Neural progenitor cell (in vitro differentiated cells): ENCODE results near the gene HEMK1. TPM values are rescaled to one million over a fixed set of nuclear protein-coding genes. Genes with fewer than 3 reads are reported as not detected.

Experiments used
- DNase-seq: peaks from one replicate; pipeline ENCODE4 v3.0.0-alpha.2; 2016; ENCODE audit warnings: low spot score
- H2AFZ ChIP-seq: fragments of 200-600 bp; sonication (generic); replicated peaks from 2 replicates; pipeline ENCODE4 v1.6.1; 2016; ENCODE audit warnings: antibody characterized with exemption
- H3F3A ChIP-seq: fragments of 200-600 bp; sonication (generic); 2 replicates; pipeline ENCODE4 v1.6.1; 2016; ENCODE audit warnings: antibody characterized with exemption, low read depth
- H3K27ac ChIP-seq: fragments of 200-600 bp; sonication (generic); 2 replicates; pipeline ENCODE4 v1.5.1; 2016; ENCODE audit warnings: mild to moderate bottlenecking
- H3K27me3 ChIP-seq: fragments of 200-600 bp; sonication (generic); 2 replicates; pipeline ENCODE4 v1.6.1; 2016; ENCODE audit warnings: mild to moderate bottlenecking, moderate library complexity
- H3K36me3 ChIP-seq: fragments of 200-600 bp; sonication (generic); 2 replicates; pipeline ENCODE4 v1.5.1; 2016
- H3K4me1 ChIP-seq: fragments of 200-600 bp; sonication (generic); 2 replicates; pipeline ENCODE4 v1.6.1; 2016; ENCODE audit warnings: mixed run types
- H3K4me2 ChIP-seq: fragments of 200-600 bp; sonication (generic); 2 replicates; pipeline ENCODE4 v1.6.1; 2016
- H3K4me3 ChIP-seq: fragments of 200-600 bp; sonication (generic); 2 replicates; pipeline ENCODE4 v1.5.1; 2016
- H3K79me2 ChIP-seq: fragments of 200-600 bp; sonication (generic); 2 replicates; pipeline ENCODE4 v1.6.1; 2016; ENCODE audit warnings: low read depth
- H3K9ac ChIP-seq: fragments of 200-600 bp; sonication (generic); 2 replicates; pipeline ENCODE4 v1.6.1; 2016
- H3K9me3 ChIP-seq: fragments of 200-600 bp; sonication (generic); 2 replicates; pipeline ENCODE4 v1.5.1; 2016; ENCODE audit warnings: low read depth
- H4K20me1 ChIP-seq: fragments of 200-600 bp; sonication (generic); 2 replicates; pipeline ENCODE4 v1.6.1; 2016; ENCODE audit warnings: low read depth
- H3K27ac Mint-ChIP-seq: 3 replicates; pipeline ENCODE4 v1.8.0; 2021; ENCODE audit warnings: mixed read lengths
- H3K27me3 Mint-ChIP-seq: 2 replicates; pipeline ENCODE4 v1.8.0; 2022; ENCODE audit warnings: low read depth, mild to moderate bottlenecking, inconsistent platforms, moderate library complexity, mixed read lengths; ENCODE audit not compliant: insufficient read depth
- H3K36me3 Mint-ChIP-seq: 3 replicates; pipeline ENCODE4 v1.8.0; 2021; ENCODE audit warnings: mixed read lengths
- H3K4me1 Mint-ChIP-seq: 3 replicates; pipeline ENCODE4 v1.8.0; 2021; ENCODE audit warnings: mixed read lengths
- H3K4me3 Mint-ChIP-seq: 3 replicates; pipeline ENCODE4 v1.8.0; 2021; ENCODE audit warnings: mild to moderate bottlenecking, moderate library complexity, mixed read lengths
- H3K9me3 Mint-ChIP-seq: 3 replicates; pipeline ENCODE4 v1.8.0; 2020; ENCODE audit warnings: mixed read lengths
- CTCF ChIP-seq: fragments of 200-600 bp; sonication (generic); IDR thresholded peaks from 2 replicates; pipeline ENCODE4 v1.5.1; 2017; ENCODE audit warnings: antibody characterized with exemption, mild to moderate bottlenecking
- EZH2 ChIP-seq: fragments of 200-600 bp; sonication (generic); IDR thresholded peaks from 2 replicates; pipeline ENCODE4 v1.6.1; 2017; ENCODE audit warnings: antibody characterized with exemption, mild to moderate bottlenecking, moderate library complexity
- EZH2phosphoT487 ChIP-seq: fragments of 200-600 bp; sonication (generic); IDR thresholded peaks from 2 replicates; pipeline ENCODE4 v1.6.1; 2017; ENCODE audit warnings: antibody characterized with exemption
- total RNA-seq: library from RNA; depleted of rRNA; stranded (reverse); fragments of >200 nt; gene quantifications from 2 replicates; pipeline ENCODE4 v1.2.3, GENCODE V29; 2015; ENCODE audit warnings: low replicate concordance

HEMK1 gene
- total RNA-seq, 1 donor from 2014 or later, result 9.3 TPM

- Mint-ChIP-seq H3K9me3 (no peaks in the 10 kb centered on the region), H3K36me3 (peaks cover 3% of the 10 kb centered on the region), H3K4me3 (no peak overlapping the region), H3K4me1 (no peaks in the 10 kb centered on the region), H3K27ac (no peak overlapping the region), H3K27me3 (peaks cover 2% of the 10 kb centered on the region)
- DNase-seq, result no peak
- Histone ChIP-seq H3K27ac (no peak overlapping the region), H3K4me3 (no peak overlapping the region), H3K9me3 (no peaks in the 10 kb centered on the region), H3K4me1 (no peaks in the 10 kb centered on the region), H3K9ac (no peak overlapping the region), H3K27me3 (no peaks in the 10 kb centered on the region), H3K79me2 (no peaks in the 10 kb centered on the region), H4K20me1 (no peaks in the 10 kb centered on the region), H3K36me3 (no peaks in the 10 kb centered on the region), H3K4me2 (no peak overlapping the region), H3F3A (no peaks in the 10 kb centered on the region), H2AFZ (no peak overlapping the region)
- TF ChIP-seq EZH2phosphoT487 (no peak), CTCF (no peak), EZH2 (no peak)
These were observed 8.0 kb downstream of the HEMK1 start for GRCh38 chr3:50577348-50577747.

- Mint-ChIP-seq H3K27me3 (no peaks in the 10 kb centered on the region), H3K9me3 (no peaks in the 10 kb centered on the region), H3K4me1 (no peaks in the 10 kb centered on the region), H3K27ac (no peak overlapping the region), H3K4me3 (no peak overlapping the region), H3K36me3 (peaks cover 3% of the 10 kb centered on the region)
- no peak overlapping the region for H2AFZ ChIP-seq
- no peak for TF ChIP-seq CTCF
- TF ChIP-seq EZH2phosphoT487, result no peak
- TF ChIP-seq EZH2, result no peak
- H4K20me1 ChIP-seq, result no peaks in the 10 kb centered on the region
- H3K79me2 ChIP-seq, result no peaks in the 10 kb centered on the region
- H3K4me2 ChIP-seq, result no peak overlapping the region
- H3K36me3 ChIP-seq, result no peaks in the 10 kb centered on the region
- H3K4me1 ChIP-seq, result no peaks in the 10 kb centered on the region
- H3K9ac ChIP-seq, result no peak overlapping the region
- no peak overlapping the region for H3K4me3 ChIP-seq
- no peaks in the 10 kb centered on the region for H3K27me3 ChIP-seq
- no peaks in the 10 kb centered on the region for H3F3A ChIP-seq
- no peak for DNase-seq
- no peaks in the 10 kb centered on the region for H3K9me3 ChIP-seq
- no peak overlapping the region for H3K27ac ChIP-seq
These were observed 11.5 kb downstream of the HEMK1 start for GRCh38 chr3:50580683-50581458.

- Mint-ChIP-seq H3K27ac (no peak overlapping the region), H3K27me3 (no peaks in the 10 kb centered on the region), H3K36me3 (peaks cover 3% of the 10 kb centered on the region), H3K9me3 (no peaks in the 10 kb centered on the region), H3K4me1 (no peaks in the 10 kb centered on the region), H3K4me3 (no peak overlapping the region)
- H3K9ac ChIP-seq, result no peak overlapping the region
- no peak overlapping the region for H3K4me3 ChIP-seq
- no peaks in the 10 kb centered on the region for H3K27me3 ChIP-seq
- H3K27ac ChIP-seq, result no peak overlapping the region
- H4K20me1 ChIP-seq, result no peaks in the 10 kb centered on the region
- no peak overlapping the region for H3K4me2 ChIP-seq
- no peaks in the 10 kb centered on the region for H3F3A ChIP-seq
- H3K79me2 ChIP-seq, result no peaks in the 10 kb centered on the region
- H2AFZ ChIP-seq, result no peak overlapping the region
- no peak for TF ChIP-seq EZH2
- TF ChIP-seq EZH2phosphoT487, result no peak
- TF ChIP-seq CTCF, result no peak
- H3K9me3 ChIP-seq, result no peaks in the 10 kb centered on the region
- no peaks in the 10 kb centered on the region for H3K36me3 ChIP-seq
- no peaks in the 10 kb centered on the region for H3K4me1 ChIP-seq
- no peak for DNase-seq
These were observed 12.1 kb downstream of the HEMK1 start for GRCh38 chr3:50581459-50581842.
